GM12878 (cell line): ENCODE results near the gene ANTKMT. TPM values are rescaled to one million over a fixed set of nuclear protein-coding genes. Genes with fewer than 3 reads are reported as not detected.

Experiments
- ATAC-seq: fragments of 200-7000 bp; cut with Tn5 transposase; 3 replicates; pipeline ENCODE4 v1.9.1; 2020; ENCODE audit warnings: mild to moderate bottlenecking, moderate library complexity
- BruUV-seq: library from RNA; stranded (reverse); fragments of 400-500 nt; replicated peaks from 2 replicates; lab custom pipeline; 2021; lab: Mats Ljungman, UMichigan
- CTCF ChIA-PET: fragments of 300-600 bp; sonication (Branson Sonifier 250); formaldehyde crosslinking; extraction: SDS; loops from one replicate; lab custom pipeline; 2021; ENCODE audit warnings: inconsistent platforms; lab: Yijun Ruan, JAX
- POLR2A ChIA-PET: fragments of 350-600 bp; formaldehyde crosslinking; extraction: SDS; loops from one replicate; lab custom pipeline; 2021; ENCODE audit warnings: inconsistent platforms; lab: Charles Lee
- RAD21 ChIA-PET: fragments of 300-600 bp; sonication (Branson Sonifier 250); formaldehyde crosslinking; loops from one replicate; lab custom pipeline; 2023; ENCODE audit warnings: antibody characterized with exemption; ENCODE audit not compliant: unreplicated experiment; lab: Charles Lee
- SMC1A ChIA-PET: fragments of 300-600 bp; sonication (Branson Sonifier 250); formaldehyde crosslinking; loops from one replicate; lab custom pipeline; 2023; ENCODE audit not compliant: unreplicated experiment, uncharacterized antibody; lab: Charles Lee
- DNase-seq: peaks from one replicate; pipeline ENCODE4 v3.0.0-alpha.2; 2011; ENCODE audit warnings: low read depth, low spot score
- FAIRE-seq: peaks from 3 replicates; lab custom pipeline; 2011; peaks lifted over from hg19 to GRCh38; lab: Jason Lieb, UNC
- H2AFZ ChIP-seq: 2 replicates; pipeline ENCODE4 v1.6.0; 2011; ENCODE audit warnings: low read depth, low read length, control low read depth; ENCODE audit not compliant: control insufficient read depth
- H3K27ac ChIP-seq: 2 replicates; pipeline ENCODE4 v1.5.1; 2011; ENCODE audit warnings: control low read depth; ENCODE audit not compliant: control insufficient read depth, insufficient read depth
- H3K27me3 ChIP-seq, 2 experiments: replicated peaks in 1 of 2; 2 replicates each; pipeline versions ENCODE4 v1.6.0 to v1.6.1; 2011; ENCODE audit warnings: low read length in 1 of 2; ENCODE audit not compliant: control insufficient read depth in 2 of 2, insufficient read depth in 2 of 2
- H3K36me3 ChIP-seq, 2 experiments: 2 replicates each; pipeline ENCODE4 v1.5.1; 2011; ENCODE audit warnings: low read length in 1 of 2; ENCODE audit not compliant: control insufficient read depth in 2 of 2, insufficient read depth in 2 of 2
- H3K4me1 ChIP-seq: 2 replicates; pipeline ENCODE4 v1.6.1; 2011; ENCODE audit warnings: mild to moderate bottlenecking, low read length, moderate library complexity, mixed read lengths; ENCODE audit not compliant: control insufficient read depth, insufficient read depth
- H3K4me2 ChIP-seq: 2 replicates; pipeline ENCODE4 v1.6.0; 2011; ENCODE audit warnings: control low read depth; ENCODE audit not compliant: control insufficient read depth, insufficient read depth
- H3K4me3 ChIP-seq: fragments of 200-600 bp; sonication (generic); 2 replicates; pipeline ENCODE4 v1.5.1; 2016
- H3K79me2 ChIP-seq: 2 replicates; pipeline ENCODE4 v1.6.0; 2011; ENCODE audit warnings: low read length; ENCODE audit not compliant: control insufficient read depth, insufficient read depth
- H3K9ac ChIP-seq: 2 replicates; pipeline ENCODE4 v1.8.0; 2011; ENCODE audit warnings: low read length, control low read depth, mixed read lengths; ENCODE audit not compliant: control insufficient read depth, insufficient read depth
- H3K9me3 ChIP-seq: replicated peaks from 3 replicates; pipeline ENCODE4 v1.5.1; 2011; ENCODE audit warnings: mild to moderate bottlenecking, low read length; ENCODE audit not compliant: control insufficient read depth, insufficient read depth
- H4K20me1 ChIP-seq: 2 replicates; pipeline ENCODE4 v1.6.0; 2011; ENCODE audit not compliant: control insufficient read depth, insufficient read depth
- BACH1 ChIP-seq: fragments of 450-650 bp; IDR thresholded peaks from 2 replicates; pipeline ENCODE4 v1.6.1; 2017; ENCODE audit warnings: mild to moderate bottlenecking, borderline replicate concordance
- CHD2 ChIP-seq: IDR thresholded peaks from 2 replicates; pipeline ENCODE4 v1.6.1; 2011; ENCODE audit warnings: low read depth, low read length, improper control_type of control experiment, borderline replicate concordance
- ESRRA ChIP-seq: IDR thresholded peaks from 2 replicates; pipeline ENCODE4 v1.6.1; 2012; ENCODE audit warnings: mild to moderate bottlenecking, low read length, improper control_type of control experiment
- IRF3 ChIP-seq: fragments of 450-650 bp; IDR thresholded peaks from 2 replicates; pipeline ENCODE4 v1.6.1; 2014; ENCODE audit warnings: mild to moderate bottlenecking
- MEF2B ChIP-seq: fragments of 450-650 bp; IDR thresholded peaks from 2 replicates; pipeline ENCODE4 v1.6.1; 2018; ENCODE audit warnings: mild to moderate bottlenecking, moderate library complexity; ENCODE audit not compliant: partially characterized antibody, poor library complexity, severe bottlenecking
- NFIC ChIP-seq: IDR thresholded peaks from 2 replicates; pipeline ENCODE4 v1.6.1; 2012; ENCODE audit warnings: low read depth, mild to moderate bottlenecking, inconsistent platforms, low read length, moderate library complexity
- PAX5 ChIP-seq: IDR thresholded peaks from 2 replicates; pipeline ENCODE4 v1.6.1; 2011; ENCODE audit warnings: low read depth, low read length, borderline replicate concordance
- POU2F2 ChIP-seq: IDR thresholded peaks from 3 replicates; pipeline ENCODE4 v1.6.1; 2011; ENCODE audit warnings: low read depth, mild to moderate bottlenecking, low read length, borderline replicate concordance
- RAD51 ChIP-seq: fragments of 450-650 bp; IDR thresholded peaks from 2 replicates; pipeline ENCODE4 v1.6.1; 2016; ENCODE audit warnings: moderate library complexity, mild to moderate bottlenecking, inconsistent platforms
- RCOR1 ChIP-seq: conservative IDR thresholded peaks from 2 replicates; pipeline ENCODE4 v1.6.1; 2012; ENCODE audit warnings: low read depth, low read length, improper control_type of control experiment
- RELA ChIP-seq: fragments of 450-650 bp; IDR thresholded peaks from 2 replicates; pipeline ENCODE4 v1.8.0; 2014; ENCODE audit warnings: borderline replicate concordance; ENCODE audit not compliant: partially characterized antibody
- RELB ChIP-seq: fragments of 450-650 bp; IDR thresholded peaks from 2 replicates; pipeline ENCODE4 v1.6.1; 2017; ENCODE audit warnings: low read depth, mild to moderate bottlenecking, moderate library complexity
- SMAD1 ChIP-seq: fragments of 450-650 bp; IDR thresholded peaks from 2 replicates; pipeline ENCODE4 v1.6.1; 2018; ENCODE audit warnings: mild to moderate bottlenecking, low read depth; ENCODE audit not compliant: partially characterized antibody
- SMAD5 ChIP-seq: IDR thresholded peaks from 2 replicates; pipeline ENCODE4 v1.6.1; 2016; ENCODE audit warnings: antibody characterized with exemption, low read depth
- STAT1 ChIP-seq: fragments of 450-650 bp; conservative IDR thresholded peaks from 2 replicates; pipeline ENCODE4 v1.6.1; 2014; ENCODE audit warnings: antibody characterized with exemption, mild to moderate bottlenecking
- TARDBP ChIP-seq: IDR thresholded peaks from 2 replicates; pipeline ENCODE4 v1.6.1; 2016; ENCODE audit warnings: borderline replicate concordance
- USF2 ChIP-seq: IDR thresholded peaks from 2 replicates; pipeline ENCODE4 v1.6.1; 2011; ENCODE audit warnings: low read depth, low read length, improper control_type of control experiment, borderline replicate concordance
- YY1 ChIP-seq: IDR thresholded peaks from 2 replicates; pipeline ENCODE4 v1.6.1; 2011; ENCODE audit warnings: low read depth, mild to moderate bottlenecking, low read length
- ZBED1 ChIP-seq: IDR thresholded peaks from 2 replicates; pipeline ENCODE4 v1.6.1; 2016; ENCODE audit warnings: borderline replicate concordance
- ZNF274 ChIP-seq: IDR thresholded peaks from one replicate; pipeline ENCODE4 v1.8.0; 2011; ENCODE audit not compliant: insufficient read length, insufficient read depth
- WGBS: methylation state at CpG from one replicate; pipeline ENCODE4 v1.1.6; 2016; ENCODE audit warnings: low lambda C conversion rate; ENCODE audit not compliant: insufficient replicate concordance, insufficient coverage; ENCODE audit errors: missing lambda C conversion rate; 5-methylcytosine and 5-hydroxymethylcytosine counted together
- in situ Hi-C: fragments of 300-500 bp; cut with MboI; formaldehyde crosslinking; loops from 9 replicates; pipeline ENCODE4 v1.14.3; 2018; ENCODE audit warnings: mixed read lengths
- intact Hi-C: fragments of 100-400 bp; cut with micrococcal nuclease; formaldehyde crosslinking; loops from one replicate; pipeline ENCODE4 v1.14.2; 2022; ENCODE audit not compliant: unreplicated experiment
- polyA plus RNA-seq, 11 experiments: library from polyadenylated mRNA; depleted of rRNA in 4 of 11; unstranded in 6 of 11; stranded (reverse) in 5 of 11; fragments of >200 nt; fragmentation: Nextera tagmentation in 4 of 11; fragmentation: Illumina TruSeq in 1 of 11; extraction: Ambion mirVana in 4 of 11; extraction: Trizol in 1 of 11; gene quantifications; 1 replicate in 1 of 11; 2 replicates in 10 of 11; pipeline versions ENCODE4 v1.2.1 to v1.2.3, GENCODE V29; 2011 to 2016; ENCODE audit warnings: inconsistent platforms in 2 of 11, missing spikeins in 2 of 11, low read depth in 1 of 11
- total RNA-seq, 4 experiments: library from RNA; depleted of rRNA in 3 of 4; stranded (reverse); fragments of >200 nt in 3 of 4; fragmentation: Illumina TruSeq in 1 of 4; extraction: Trizol in 1 of 4; gene quantifications; 2 replicates each; pipeline versions ENCODE4 v1.2.1 to v1.2.3, GENCODE V29; 2013 to 2021

The ANTKMT gene
- total and polyA plus RNA-seq, 10 of the 15 experiments (the other 5 are each of a cell fraction or from before 2014, with no cell fraction given), result 0.58 to 60.5 (median 25.8) TPM

- no peak for DNase-seq
- no TSS peak for BruUV-seq
- no peak for FAIRE-seq
- no peak overlapping the region for H3K27ac ChIP-seq
- ChIA-PET SMC1A (no interaction called here), RAD21 (no interaction called here), CTCF (interaction anchor here (0.6 to 1.6 kb wide), 3 partner anchors 22 to 1722 kb away, joined by 3 to 10 read pairs (median 5); partner anchors contain the start of genes CHTF18, CIAO3 and RPUSD1), POLR2A (no interaction called here)
- no peak overlapping the region; the same call in 1 of the 2 replicates for H3K4me2 ChIP-seq
- no peaks in the 10 kb centered on the region; the same call in 1 of the 2 replicates for H3K79me2 ChIP-seq
- no peaks in the 10 kb centered on the region for H3K9me3 ChIP-seq
- H3K4me3 ChIP-seq, result no peak overlapping the region
- H4K20me1 ChIP-seq, result 0 out of 2 replicates have a peak, but pooled peaks cover 2% of the 10 kb centered on the region
- no peaks in the 10 kb centered on the region for H3K36me3 ChIP-seq
- 82% methylated on average over 6 of the region's 6 CpGs for WGBS
- H3K9ac ChIP-seq, result no peak overlapping the region
- no peak for TF ChIP-seq RCOR1
- no peak for TF ChIP-seq ZNF274
- no peak for TF ChIP-seq USF2
- TF ChIP-seq PAX5, result no peak
- TF ChIP-seq IRF3, result no peak
- no peak for TF ChIP-seq NFIC
- TF ChIP-seq SMAD5, result no peak
- TF ChIP-seq MEF2B, result no peak
- no peak for TF ChIP-seq BACH1
- no peak for TF ChIP-seq RELA
- no peak for TF ChIP-seq CHD2
- TF ChIP-seq ESRRA, result no peak
- no peak for TF ChIP-seq ZBED1
- TF ChIP-seq RAD51, result no peak
- no peak for TF ChIP-seq SMAD1
- TF ChIP-seq YY1, result no peak
- TF ChIP-seq STAT1, result no peak
- no peak for TF ChIP-seq RELB
- no peak for TF ChIP-seq POU2F2
- no peak for TF ChIP-seq TARDBP
- peaks cover 10% of the 10 kb centered on the region for H3K4me1 ChIP-seq
- no peak overlapping the region for H2AFZ ChIP-seq
- in situ Hi-C loops, result no loop called here
- no peak for ATAC-seq
- intact Hi-C loops, result no loop called here
- H3K27me3 ChIP-seq, result no peaks in the 10 kb centered on the region
Observed at GRCh38 chr16:718922-719321, 2.0 kb upstream of the ANTKMT start.
